Stimulated activated CD8-positive, alpha-beta memory T cell treated with anti-CD3 and anti-CD28 coated beads, Interleukin-7, amount 100 ng/mL, for 24 hours (primary cell): ENCODE results near the gene GEMIN5.

Experiments used
- DNase-seq: peaks from one replicate; pipeline ENCODE4 v3.0.0-alpha.2; 2020; ENCODE audit warnings: low read depth

GEMIN5 gene

DNA sequence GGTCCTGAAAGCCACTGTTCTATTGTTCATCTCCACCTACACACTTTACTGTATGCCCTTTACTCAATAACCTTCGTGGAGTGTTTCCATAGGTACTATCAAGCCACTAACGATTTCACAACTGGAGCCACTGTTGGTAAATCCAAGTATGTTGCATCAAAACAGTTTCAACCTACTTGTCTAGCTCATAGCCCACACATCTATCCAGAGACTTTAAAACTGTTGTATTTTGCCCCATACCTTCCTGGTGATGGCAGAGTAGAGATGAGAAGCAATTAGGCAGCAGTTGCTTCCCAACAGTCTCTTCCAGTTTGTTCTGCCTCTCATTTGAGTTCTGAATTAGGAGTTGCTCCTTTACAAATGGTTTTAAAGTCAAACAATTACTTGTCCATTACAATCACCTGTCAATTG lies 88.2 kb downstream of the GEMIN5 start:
- no peak for DNase-seq

DNA sequence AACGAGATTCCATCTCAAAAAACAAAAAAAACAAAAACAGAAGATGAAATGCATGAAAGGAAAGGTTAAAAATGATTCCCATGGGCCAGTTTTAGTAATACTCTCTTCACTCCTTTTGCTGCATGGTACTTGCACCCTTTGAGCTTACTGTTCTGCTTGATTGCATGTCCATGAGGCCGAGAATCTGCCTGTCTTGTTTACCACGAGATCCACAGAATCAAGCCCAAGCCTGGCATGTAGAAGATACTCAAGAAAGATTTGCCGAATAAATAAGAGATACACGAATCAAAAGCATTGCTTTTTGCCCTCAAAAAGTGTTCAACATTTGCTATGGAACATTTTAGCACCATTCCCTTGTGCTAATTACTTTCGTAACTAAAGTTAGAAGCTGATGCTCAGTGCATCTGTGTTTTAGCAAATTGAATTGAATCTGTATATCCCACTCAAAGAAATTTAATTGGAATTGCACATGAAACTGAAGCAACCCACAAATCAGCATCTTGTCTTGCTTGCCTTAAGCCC lies 88.7 kb downstream of the GEMIN5 start:
- no peak for DNase-seq

DNA sequence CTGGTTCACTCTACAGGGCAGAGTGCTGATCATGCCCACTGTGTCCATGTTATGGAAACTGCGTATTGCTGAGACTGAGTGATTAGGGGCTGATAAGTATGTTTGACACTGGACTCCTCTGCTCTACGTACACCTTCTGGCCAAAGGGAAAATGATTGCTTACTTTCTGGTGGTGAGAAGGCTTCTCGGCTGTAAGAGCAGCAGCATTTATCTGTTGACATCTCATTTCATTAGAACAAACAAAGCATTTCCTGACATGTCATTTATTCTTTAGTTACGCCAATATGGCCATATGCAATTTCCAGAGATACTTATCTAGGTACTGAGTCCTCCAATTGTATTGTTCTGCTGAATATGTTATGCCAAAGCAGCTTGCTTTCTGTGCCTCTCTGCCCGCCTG lies 93.2 kb downstream of the GEMIN5 start:
- no peak for DNase-seq

DNA sequence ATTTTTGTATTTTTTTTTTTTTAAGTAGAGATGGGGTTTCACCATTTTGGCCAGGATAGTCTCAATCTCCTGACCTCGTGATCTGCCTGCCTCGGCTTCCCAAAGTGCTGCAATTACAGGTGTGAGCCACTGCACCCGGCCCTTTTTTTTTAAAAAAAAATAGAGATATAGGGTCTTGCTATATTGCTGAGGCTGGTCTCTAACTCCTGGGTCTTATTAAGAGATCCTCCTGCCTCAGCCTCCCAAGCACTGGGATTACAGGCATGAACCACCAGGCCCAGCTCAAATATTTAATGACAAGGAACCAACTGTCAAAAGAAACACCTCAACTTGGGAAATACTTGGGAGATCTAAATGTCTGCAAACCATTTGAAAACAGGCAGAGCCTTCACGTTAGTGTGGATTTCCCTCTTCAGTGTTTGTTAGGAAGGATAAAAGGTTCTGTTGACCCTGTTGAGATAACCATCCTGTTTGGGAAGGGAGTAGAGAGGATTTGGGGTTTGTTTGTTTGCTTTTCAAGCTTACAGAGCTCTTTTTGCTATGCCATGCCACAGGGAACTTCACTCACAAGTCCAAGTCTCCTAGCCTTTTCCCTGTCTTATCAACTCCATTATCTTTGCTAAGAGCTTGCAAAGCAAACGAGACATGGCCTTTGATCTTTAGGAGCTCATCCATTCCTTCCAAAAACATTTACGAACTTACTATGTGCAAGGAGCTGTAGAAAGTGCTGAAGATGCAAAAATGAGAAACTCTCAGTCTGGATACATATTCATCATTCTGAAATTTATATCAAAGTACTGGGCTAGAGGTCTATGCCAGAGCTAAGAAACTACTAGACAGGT lies 95.1 kb downstream of the GEMIN5 start:
- DNase-seq, result no peak

DNA sequence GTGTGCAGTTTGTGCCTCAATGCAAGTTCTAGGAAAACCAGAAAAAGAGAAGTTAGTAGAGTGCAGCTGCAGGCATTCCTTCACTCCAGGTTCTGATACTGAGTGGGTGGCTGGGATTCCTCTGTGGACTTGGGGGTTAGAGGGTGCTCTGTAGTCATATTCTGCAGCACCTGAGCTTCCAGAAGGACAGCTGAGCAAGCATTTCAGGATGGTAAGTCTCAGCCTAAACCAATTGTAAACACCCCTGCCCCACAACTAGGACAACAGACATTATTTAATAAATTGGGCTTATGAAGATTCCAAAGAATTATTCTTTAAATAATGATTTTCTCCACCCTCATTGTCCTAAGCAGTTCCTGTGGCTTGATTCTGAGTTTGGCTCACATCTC lies 96.7 kb downstream of the GEMIN5 start:
- no peak for DNase-seq

DNA sequence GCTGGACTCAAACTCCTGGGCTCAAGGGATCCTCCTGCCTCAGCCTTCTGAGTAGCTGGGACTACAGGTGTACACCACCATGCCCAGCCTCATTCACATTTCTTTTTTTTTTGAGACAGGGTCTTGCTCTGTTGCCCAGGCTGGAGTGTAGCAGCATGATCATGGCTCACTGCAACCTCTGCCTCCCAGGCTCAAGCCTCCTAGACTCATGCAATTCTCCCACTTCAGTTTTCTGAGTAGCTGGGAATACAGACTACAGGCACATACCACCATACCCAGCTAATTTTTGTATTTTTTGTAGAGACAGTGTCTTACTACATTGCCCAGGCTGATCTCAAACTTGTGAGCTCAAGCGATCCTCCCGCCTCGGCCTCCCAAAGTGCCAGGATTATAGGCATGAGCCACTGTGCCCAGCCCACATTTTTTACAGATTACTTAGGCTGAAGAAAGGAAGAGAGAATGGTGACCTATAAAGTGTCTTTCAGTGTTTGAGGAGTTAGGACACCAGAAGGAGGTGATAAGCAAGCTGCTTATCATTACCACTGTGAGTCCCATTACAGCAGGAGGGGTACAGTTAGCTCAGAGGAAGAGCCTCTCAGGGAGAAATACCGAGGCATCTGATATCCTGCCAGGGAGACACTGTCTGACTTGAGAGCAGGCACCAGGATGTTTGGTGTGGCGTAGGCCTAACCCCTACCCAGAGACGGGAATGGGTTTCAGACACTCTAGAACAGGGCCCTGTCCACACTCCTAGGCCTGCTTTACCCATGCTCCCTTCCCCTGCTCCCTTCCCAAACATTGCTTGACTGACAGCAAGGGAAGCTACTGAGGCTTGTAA lies 97.4 kb downstream of the GEMIN5 start:
- DNase-seq, result no peak
